HCT116 (cell line): ENCODE measurements around the gene MYF5. TPM values are rescaled to one million over a fixed set of nuclear protein-coding genes. Genes with fewer than 3 reads are reported as not detected.

Experiments
- ATAC-seq: fragments of 200-7000 bp; cut with Tn5 transposase; 2 replicates; pipeline ENCODE4 v1.9.1; 2020; ENCODE audit warnings: mild to moderate bottlenecking, moderate library complexity
- BruUV-seq: library from RNA; stranded (reverse); fragments of 400-500 nt; replicated peaks from 2 replicates; lab custom pipeline; 2021; lab: Mats Ljungman, UMichigan
- CTCF ChIA-PET: fragments of 300-600 bp; sonication (Branson Sonifier 250); formaldehyde crosslinking; loops from one replicate; lab custom pipeline; 2021; ENCODE audit warnings: antibody characterized with exemption; lab: Charles Lee
- POLR2A ChIA-PET: fragments of 300-600, 350-600 bp; sonication (Branson Sonifier 250); formaldehyde crosslinking; loops from one replicate; lab custom pipeline; 2021; ENCODE audit warnings: antibody characterized with exemption; lab: Charles Lee
- RAD21 ChIA-PET, 2 experiments: fragments of 300-600 bp; sonication (Branson Sonifier 250); formaldehyde crosslinking; loops; one replicate each; lab custom pipeline; 2023; ENCODE audit warnings: low total read pairs in 2 of 2; ENCODE audit not compliant: uncharacterized antibody in 2 of 2, unreplicated experiment in 2 of 2, low non-redundant PET in 1 of 2; lab: Charles Lee
- DNase-seq: peaks from one replicate; pipeline ENCODE4 v3.0.0-alpha.2; 2010; ENCODE audit warnings: low read depth, low spot score
- H2AFZ ChIP-seq: fragments of 200-600 bp; shearing (Covaris generic), sonication (generic); 2 replicates; pipeline ENCODE4 v1.6.1; 2017; ENCODE audit warnings: low read depth, mixed run types, mixed read lengths, antibody characterized with exemption, low read length; ENCODE audit not compliant: poor library complexity, severe bottlenecking
- H3K27ac ChIP-seq: 2 replicates; pipeline ENCODE4 v1.5.1; 2012; ENCODE audit warnings: low read depth, low read length
- H3K27me3 ChIP-seq: fragments of 200-600 bp; sonication (generic); 2 replicates; pipeline ENCODE4 v1.6.1; 2016; ENCODE audit warnings: mixed run types, low read length, mixed read lengths; ENCODE audit not compliant: insufficient read depth
- H3K36me3 ChIP-seq, 2 experiments: fragments of 200-500 bp in 1 of 2; fragments of 200-600 bp in 1 of 2; sonication (Bioruptor generic) in 1 of 2; sonication (generic) in 1 of 2; 2 replicates each; pipeline versions ENCODE4 v1.5.1 to v1.6.1; 2014 to 2016; ENCODE audit warnings: low read length in 2 of 2, inconsistent platforms in 1 of 2, mixed read lengths in 1 of 2, mixed run types in 1 of 2; ENCODE audit not compliant: insufficient read depth in 2 of 2, control insufficient read depth in 1 of 2
- H3K4me1 ChIP-seq, 2 experiments: fragments of 200-600 bp in 1 of 2; sonication (generic) in 1 of 2; 2 replicates each; pipeline versions ENCODE4 v1.5.1 to v1.6.1; 2012 to 2017; ENCODE audit warnings: low read length in 2 of 2, inconsistent platforms in 1 of 2, mild to moderate bottlenecking in 1 of 2, mixed read lengths in 1 of 2, mixed run types in 1 of 2, moderate library complexity in 1 of 2; ENCODE audit not compliant: insufficient read depth in 2 of 2, control insufficient read depth in 1 of 2
- H3K4me2 ChIP-seq: fragments of 200-600 bp; sonication (generic); 2 replicates; pipeline ENCODE4 v1.6.1; 2017; ENCODE audit warnings: mixed run types, low read length, mixed read lengths
- H3K4me3 ChIP-seq, 2 experiments: fragments of 200-600 bp in 1 of 2; sonication (generic) in 1 of 2; replicated peaks in 1 of 2; 2 replicates each; pipeline ENCODE4 v1.5.1; 2011 to 2016; ENCODE audit warnings: low read length in 2 of 2, control low read depth in 1 of 2, low read depth in 1 of 2, mild to moderate bottlenecking in 1 of 2, mixed read lengths in 1 of 2, mixed run types in 1 of 2
- H3K79me2 ChIP-seq: fragments of 200-600 bp; sonication (generic); 2 replicates; pipeline ENCODE4 v1.6.1; 2017; ENCODE audit warnings: mild to moderate bottlenecking, mixed run types, low read length, moderate library complexity, mixed read lengths; ENCODE audit not compliant: insufficient read depth
- H3K9ac ChIP-seq: fragments of 200-600 bp; sonication (generic); 2 replicates; pipeline ENCODE4 v1.6.1; 2016; ENCODE audit warnings: low read length, mixed read lengths
- H3K9me2 ChIP-seq: fragments of 200-600 bp; sonication (generic), shearing (Covaris generic); 2 replicates; pipeline ENCODE4 v1.6.1; 2017; ENCODE audit warnings: mixed run types, mild to moderate bottlenecking, moderate library complexity; ENCODE audit not compliant: insufficient read depth
- H3K9me3 ChIP-seq, 2 experiments: fragments of 200-500 bp in 1 of 2; fragments of 200-600 bp in 1 of 2; sonication (Bioruptor generic) in 1 of 2; sonication (generic) in 1 of 2; 2 replicates each; pipeline ENCODE4 v1.6.1; 2014 to 2017; ENCODE audit warnings: low read length in 2 of 2, mixed read lengths in 2 of 2, inconsistent platforms in 1 of 2, low read depth in 1 of 2, mild to moderate bottlenecking in 1 of 2, mixed run types in 1 of 2, moderate library complexity in 1 of 2; ENCODE audit not compliant: control insufficient read depth in 1 of 2, insufficient read depth in 1 of 2
- H4K20me1 ChIP-seq: fragments of 200-600 bp; sonication (generic), shearing (Covaris generic); 2 replicates; pipeline ENCODE4 v1.6.1; 2017; ENCODE audit warnings: mixed run types, mild to moderate bottlenecking, moderate library complexity; ENCODE audit not compliant: insufficient read depth
- CTCF ChIP-seq, 3 experiments: fragments of 200-600 bp in 1 of 3; sonication (generic) in 1 of 3; IDR thresholded peaks in 2 of 3; conservative IDR thresholded peaks in 1 of 3; 2 replicates each; pipeline ENCODE4 v1.5.1; 2012 to 2017; ENCODE audit warnings: low read depth in 2 of 3, low read length in 2 of 3, antibody characterized with exemption in 1 of 3, borderline replicate concordance in 1 of 3, control low read depth in 1 of 3, mild to moderate bottlenecking in 1 of 3, mixed read lengths in 1 of 3, mixed run types in 1 of 3, moderate library complexity in 1 of 3; ENCODE audit not compliant: insufficient read depth in 1 of 3
- POLR2AphosphoS5 ChIP-seq: IDR thresholded peaks from 2 replicates; pipeline ENCODE4 v1.6.1; 2011; ENCODE audit warnings: mild to moderate bottlenecking, low read depth, low read length, moderate library complexity
- RAD21 ChIP-seq: IDR thresholded peaks from 2 replicates; pipeline ENCODE4 v1.6.1; 2012; ENCODE audit warnings: low read depth, mild to moderate bottlenecking
- intact Hi-C: fragments of 100-400 bp; cut with micrococcal nuclease; formaldehyde crosslinking; loops from 2 replicates; pipeline ENCODE4 v1.10.0; 2022
- total RNA-seq: library from RNA; stranded (reverse); gene quantifications from one replicate; pipeline ENCODE4 v1.2.1, GENCODE V29; 2021; ENCODE audit not compliant: unreplicated experiment

Gene MYF5
- total RNA-seq, 1 experiment from 2014 or later: not detected

GRCh38 chr12:80709811-80710726 is 6.6 kb upstream of the MYF5 start:
- peak; percentile 4 for DNase-seq
- POLR2A ChIA-PET: no interaction called here

More at GRCh38 chr12:80709811-80710726, 6.6 kb upstream of the MYF5 start:
- Histone ChIP-seq H3K27ac (no peak overlapping the region), H4K20me1 (no peaks in the 10 kb centered on the region), H3K36me3 (no peaks in the 10 kb centered on the region), H3K9me2 (no peaks in the 10 kb centered on the region), H3K79me2 (no peaks in the 10 kb centered on the region), H3K9me3 (no peaks in the 10 kb centered on the region), H3K9ac (no peak overlapping the region), H3K27me3 (0 out of 2 replicates have a peak, but pooled peaks cover 5% of the 10 kb centered on the region), H2AFZ (no peak overlapping the region), H3K4me1 (no peaks in the 10 kb centered on the region)
- RAD21 ChIA-PET: no interaction called here
- peak; percentile 85 for ATAC-seq
- intact Hi-C loops: no loop called here
- TF ChIP-seq CTCF (IDR thresholded peaks at IDR 0.05 in 2 of 3, conservative IDR thresholded peaks at IDR 0.05 in 1 of 3; ENCODE audit: borderline replicate concordance in 1 of 3, insufficient read depth in 1 of 3, low read depth in 2 of 3, low read length in 2 of 3) (peak; percentile 16 to 87 (median 85); a peak in 4 of 6 replicates), POLR2AphosphoS5 (no peak), RAD21 (peak; percentile 18; the same call in 1 of the 2 replicates)
- TF ChIP-seq, all 23 proteins: peak for 2
- CTCF ChIA-PET: interaction anchor here (0.5 to 1.5 kb wide), 6 partner anchors 9 to 36 kb away, joined by 3 to 6 read pairs (median 4); no protein-coding TSS in a partner anchor
- no peak overlapping the region for H3K4me3 ChIP-seq
- H3K4me2 ChIP-seq: 0 out of 2 replicates have a peak overlapping the region, but pooled peaks have one; percentile 3
- no TSS peak for BruUV-seq
